SK-N-SH (cell line): ENCODE data around the gene STUB1. TPM values are rescaled to one million over a fixed set of nuclear protein-coding genes. Genes with fewer than 3 reads are reported as not detected.

Source experiments
- CTCF ChIA-PET: fragments of 300-600, 350-600 bp; formaldehyde crosslinking; extraction: SDS; loops from one replicate; lab custom pipeline; 2021; lab: Yijun Ruan, JAX
- POLR2A ChIA-PET: fragments of 350-600 bp; sonication (Branson Sonifier 250); formaldehyde crosslinking; extraction: SDS; loops from one replicate; lab custom pipeline; 2020; ENCODE audit warnings: antibody characterized with exemption, inconsistent platforms; lab: Yijun Ruan, JAX
- DNase-seq: peaks from one replicate; pipeline ENCODE4 v3.0.0; 2012
- H2AFZ ChIP-seq: fragments of 200-600 bp; sonication (generic); 2 replicates; pipeline ENCODE4 v1.8.1; 2016; ENCODE audit warnings: antibody characterized with exemption, mild to moderate bottlenecking, low read depth
- H3F3A ChIP-seq: fragments of 200-600 bp; sonication (generic); replicated peaks from 2 replicates; pipeline ENCODE3; 2016; ENCODE audit warnings: antibody characterized with exemption, mild to moderate bottlenecking; ENCODE audit not compliant: insufficient read depth
- H3K27ac ChIP-seq, 2 experiments: fragments of 200-500 bp in 1 of 2; fragments of 200-600 bp in 1 of 2; sonication (Bioruptor generic) in 1 of 2; sonication (generic), shearing (Covaris generic) in 1 of 2; 2 replicates each; pipeline versions ENCODE4 v1.5.1 to v1.6.1; 2014 to 2016; ENCODE audit warnings: low read depth in 2 of 2, inconsistent platforms in 1 of 2, low read length in 1 of 2, mild to moderate bottlenecking in 1 of 2, mixed read lengths in 1 of 2
- H3K27me3 ChIP-seq: fragments of 200-600 bp; sonication (generic), shearing (Covaris generic); 2 replicates; pipeline ENCODE4 v1.6.1; 2016; ENCODE audit warnings: mixed run types; ENCODE audit not compliant: insufficient read depth
- H3K36me3 ChIP-seq, 2 experiments: fragments of 200-500 bp in 1 of 2; fragments of 200-600 bp in 1 of 2; sonication (Bioruptor generic) in 1 of 2; sonication (generic) in 1 of 2; replicated peaks in 1 of 2; 2 replicates each; pipeline versions ENCODE3 to v1.5.1; 2014 to 2016; ENCODE audit warnings: low read length in 1 of 2, mild to moderate bottlenecking in 1 of 2; ENCODE audit not compliant: insufficient read depth in 2 of 2, control insufficient read depth in 1 of 2
- H3K4me1 ChIP-seq, 2 experiments: fragments of 200-500 bp in 1 of 2; fragments of 200-600 bp in 1 of 2; sonication (Bioruptor generic) in 1 of 2; sonication (generic), shearing (Covaris generic) in 1 of 2; 2 replicates each; pipeline versions ENCODE4 v1.5.1 to v1.6.1; 2014 to 2016; ENCODE audit warnings: low read depth in 1 of 2, low read length in 1 of 2, mixed run types in 1 of 2; ENCODE audit not compliant: insufficient read depth in 2 of 2, control insufficient read depth in 1 of 2
- H3K4me2 ChIP-seq: fragments of 200-600 bp; sonication (generic), shearing (Covaris generic); 2 replicates; pipeline ENCODE4 v1.6.1; 2017; ENCODE audit warnings: mixed run types
- H3K4me3 ChIP-seq, 2 experiments: fragments of 200-500 bp in 1 of 2; fragments of 200-600 bp in 1 of 2; sonication (Bioruptor generic) in 1 of 2; sonication (generic), shearing (Covaris generic) in 1 of 2; 2 replicates each; pipeline versions ENCODE4 v1.5.1 to v1.8.1; 2014 to 2016; ENCODE audit warnings: low read depth in 2 of 2, inconsistent platforms in 1 of 2, low read length in 1 of 2, mild to moderate bottlenecking in 1 of 2, mixed read lengths in 1 of 2, moderate library complexity in 1 of 2
- H3K79me2 ChIP-seq: fragments of 200-600 bp; sonication (generic); 2 replicates; pipeline ENCODE4 v1.8.1; 2017; ENCODE audit warnings: mild to moderate bottlenecking; ENCODE audit not compliant: insufficient read depth
- H3K9ac ChIP-seq: fragments of 200-600 bp; sonication (generic); 2 replicates; pipeline ENCODE4 v1.6.1; 2017; ENCODE audit warnings: mixed run types
- H3K9me2 ChIP-seq: fragments of 200-600 bp; sonication (generic); 2 replicates; pipeline ENCODE4 v1.6.1; 2017; ENCODE audit warnings: mixed run types
- H3K9me3 ChIP-seq: fragments of 200-600 bp; sonication (generic); 2 replicates; pipeline ENCODE4 v1.6.1; 2017; ENCODE audit warnings: mixed run types, mild to moderate bottlenecking, moderate library complexity
- H4K20me1 ChIP-seq: fragments of 200-600 bp; sonication (generic); 2 replicates; pipeline ENCODE4 v1.6.1; 2017; ENCODE audit warnings: mild to moderate bottlenecking, mixed run types; ENCODE audit not compliant: insufficient read depth
- CHD2 ChIP-seq: fragments of 150-350 bp; IDR thresholded peaks from 2 replicates; pipeline ENCODE4 v1.6.1; 2018; ENCODE audit warnings: low read length; ENCODE audit not compliant: partially characterized antibody
- ELF1 ChIP-seq: IDR thresholded peaks from 2 replicates; pipeline ENCODE4 v1.4.0; 2012
- EP300 ChIP-seq, 2 experiments: IDR thresholded peaks; 2 replicates each; pipeline versions ENCODE4 v1.4.0 to v1.6.1; 2012; ENCODE audit warnings: borderline replicate concordance in 1 of 2, low read depth in 1 of 2, low read length in 1 of 2
- EZH2phosphoT487 ChIP-seq: fragments of 200-600 bp; sonication (generic); IDR thresholded peaks from 2 replicates; pipeline ENCODE4 v1.6.1; 2017; ENCODE audit warnings: low read depth, mixed run types, mild to moderate bottlenecking, antibody characterized with exemption, moderate library complexity, borderline replicate concordance
- FOXM1 ChIP-seq: IDR thresholded peaks from 2 replicates; pipeline ENCODE4 v1.4.0; 2012; ENCODE audit warnings: low read depth, mild to moderate bottlenecking
- GABPA ChIP-seq: IDR thresholded peaks from 2 replicates; pipeline ENCODE4 v1.4.0; 2012; ENCODE audit warnings: low read depth, mild to moderate bottlenecking
- GATA2 ChIP-seq: sonication (generic); formaldehyde crosslinking; IDR thresholded peaks from 2 replicates; pipeline ENCODE4 v1.5.0; 2020; ENCODE audit warnings: mild to moderate bottlenecking, missing genetic modification reagents
- JUND ChIP-seq: IDR thresholded peaks from 2 replicates; pipeline ENCODE4 v1.4.0; 2012
- MEF2A ChIP-seq: IDR thresholded peaks from 2 replicates; pipeline ENCODE4 v1.4.0; 2012; ENCODE audit warnings: low read depth, borderline replicate concordance
- MXI1 ChIP-seq: IDR thresholded peaks from 2 replicates; pipeline ENCODE4 v1.6.1; 2012; ENCODE audit warnings: mild to moderate bottlenecking, low read depth, low read length, improper control_type of control experiment
- NRF1 ChIP-seq: IDR thresholded peaks from 2 replicates; pipeline ENCODE4 v1.6.1; 2012; ENCODE audit warnings: low read depth, mild to moderate bottlenecking, low read length
- PBX3 ChIP-seq: IDR thresholded peaks from 2 replicates; pipeline ENCODE4; 2012
- POLR2AphosphoS5 ChIP-seq: IDR thresholded peaks from 2 replicates; pipeline ENCODE4 v1.6.1; 2012; ENCODE audit warnings: low read depth, low read length
- RAD21 ChIP-seq: IDR thresholded peaks from 2 replicates; pipeline ENCODE4 v1.6.1; 2012; ENCODE audit warnings: mild to moderate bottlenecking, low read length
- RCOR1 ChIP-seq: fragments of 150-350 bp; IDR thresholded peaks from 2 replicates; pipeline ENCODE4 v1.6.1; 2017; ENCODE audit warnings: antibody characterized with exemption, low read length
- RFX5 ChIP-seq: IDR thresholded peaks from 2 replicates; pipeline ENCODE4 v1.6.1; 2012; ENCODE audit warnings: mild to moderate bottlenecking, improper control_type of control experiment, low read length
- RXRA ChIP-seq: IDR thresholded peaks from 2 replicates; pipeline ENCODE4 v1.4.0; 2012; ENCODE audit warnings: low read depth, mild to moderate bottlenecking, borderline replicate concordance
- SIN3A ChIP-seq: IDR thresholded peaks from 2 replicates; pipeline ENCODE4 v1.6.1; 2012; ENCODE audit warnings: low read depth, mild to moderate bottlenecking, low read length, moderate library complexity, borderline replicate concordance
- TAF1 ChIP-seq: IDR thresholded peaks from 2 replicates; pipeline ENCODE4 v1.6.1; 2012; ENCODE audit warnings: low read depth, mild to moderate bottlenecking, low read length, moderate library complexity, borderline replicate concordance
- TCF12 ChIP-seq: IDR thresholded peaks from 2 replicates; pipeline ENCODE4 v1.4.0; 2012
- TEAD4 ChIP-seq: IDR thresholded peaks from 2 replicates; pipeline ENCODE4 v1.4.0; 2012; ENCODE audit warnings: mild to moderate bottlenecking, borderline replicate concordance; ENCODE audit not compliant: insufficient read depth
- YY1 ChIP-seq: IDR thresholded peaks from 2 replicates; pipeline ENCODE4 v1.4.0; 2012; ENCODE audit warnings: low read depth, mild to moderate bottlenecking
- WGBS: methylation state at CpG from one replicate; pipeline ENCODE4 v1.1.6; 2017; ENCODE audit warnings: low lambda C conversion rate; 5-methylcytosine and 5-hydroxymethylcytosine counted together
- polyA plus RNA-seq, 3 experiments: library from polyadenylated mRNA; depleted of rRNA; stranded (reverse); fragments of >200 nt; gene quantifications; 2 replicates each; pipeline ENCODE4 v1.2.3, GENCODE V29; 2012
- TF ChIP-seq, protein P1 (sequence below): IDR thresholded peaks from 2 replicates; pipeline ENCODE4 v1.6.1; 2012; ENCODE audit warnings: mild to moderate bottlenecking, low read depth, low read length, moderate library complexity
- TF ChIP-seq, protein P2 (sequence below): fragments of 150-350 bp; IDR thresholded peaks from 2 replicates; pipeline ENCODE4 v1.6.1; 2017; ENCODE audit warnings: antibody characterized with exemption, low read length, low read depth, borderline replicate concordance
- TF ChIP-seq, protein P3 (sequence below): fragments of 150-350 bp; IDR thresholded peaks from 2 replicates; pipeline ENCODE4 v1.6.1; 2016; ENCODE audit warnings: mild to moderate bottlenecking, low read depth, low read length
- TF ChIP-seq, protein P4 (sequence below): IDR thresholded peaks from 2 replicates; pipeline ENCODE4 v1.4.0; 2012; ENCODE audit warnings: low read depth

The STUB1 gene
- polyA plus RNA-seq, 1 of the 3 experiments (the other 2 are of a cell fraction) = 323 TPM

DNA sequence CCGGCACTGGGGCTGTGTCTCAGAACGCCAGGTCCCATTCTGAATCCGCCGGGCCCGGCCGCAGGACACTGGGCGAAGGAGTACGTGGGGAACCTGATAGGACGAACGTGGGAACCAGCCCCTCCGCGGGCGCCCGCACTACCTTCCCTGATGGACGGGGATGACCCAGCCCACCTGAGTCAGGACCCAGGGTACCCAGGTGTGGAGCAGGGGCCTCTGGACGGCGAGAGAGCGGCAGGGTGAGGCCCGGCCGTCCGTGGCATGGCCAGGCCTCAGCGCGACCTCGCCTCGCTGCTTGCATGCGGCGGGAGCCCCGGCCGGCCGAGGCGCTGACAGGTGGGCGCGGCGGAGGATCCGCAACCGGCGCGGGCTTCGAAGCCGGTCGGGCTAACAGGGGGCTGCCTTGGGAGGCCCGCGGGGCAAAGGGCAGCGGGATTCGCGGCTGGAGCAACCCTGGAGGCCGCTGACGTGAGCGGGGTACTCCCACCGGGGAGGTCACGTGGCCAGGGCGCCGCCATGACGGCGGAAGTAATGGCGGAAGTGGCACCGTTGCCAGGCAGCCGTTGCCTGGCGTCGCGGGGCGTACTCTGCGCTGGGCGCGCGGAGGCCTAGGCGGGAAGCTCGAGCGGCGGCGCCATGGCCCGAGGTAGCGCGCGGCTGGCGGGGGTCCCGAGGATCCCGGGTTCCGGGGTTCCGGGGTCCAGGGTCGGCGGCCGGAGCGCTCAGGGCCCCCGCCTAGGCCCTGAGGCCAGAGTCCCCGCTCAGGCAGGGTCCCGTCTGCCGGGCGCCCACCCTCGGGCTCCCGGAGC lies 31.2 kb upstream of the STUB1 start, which contains the start of gene WDR90:
Gene WDR90 (plus strand): TSS at position 585 of the 809 bp plus-strand sequence. CDS start 52 bp downstream, at position 637.
- CTCF ChIA-PET = interaction anchor here (0.7 to 7.8 kb wide), 22 partner anchors 10 to 257 kb away, joined by 3 to 92 read pairs (median 5); partner anchors contain the start of genes METTL26, RHBDL1, RHOT2 and STUB1
- TF ChIP-seq TEAD4 (no peak), MEF2A (no peak), MXI1 (peak; percentile 99), NRF1 (no peak), ELF1 (peak; percentile 72), GATA2 (CRISPR knock-in tag) (no peak), RCOR1 (no peak), TCF12 (no peak), POLR2AphosphoS5 (0 out of 2 replicates have a peak, but pooled peaks have one; percentile 49), CHD2 (peak; percentile 67), EP300 (IDR thresholded peaks at IDR 0.05; ENCODE audit: borderline replicate concordance in 1 of 2, low read depth in 1 of 2, low read length in 1 of 2) (no peak), JUND (no peak), GABPA (peak; percentile 85), TAF1 (peak; percentile 73; the same call in 1 of the 2 replicates), SIN3A (peak; percentile 97), FOXM1 (no peak), EZH2phosphoT487 (no peak), RXRA (no peak), RAD21 (no peak), YY1 (peak; percentile 93), PBX3 (no peak), RFX5 (no peak)
- TF ChIP-seq, protein P1, sequence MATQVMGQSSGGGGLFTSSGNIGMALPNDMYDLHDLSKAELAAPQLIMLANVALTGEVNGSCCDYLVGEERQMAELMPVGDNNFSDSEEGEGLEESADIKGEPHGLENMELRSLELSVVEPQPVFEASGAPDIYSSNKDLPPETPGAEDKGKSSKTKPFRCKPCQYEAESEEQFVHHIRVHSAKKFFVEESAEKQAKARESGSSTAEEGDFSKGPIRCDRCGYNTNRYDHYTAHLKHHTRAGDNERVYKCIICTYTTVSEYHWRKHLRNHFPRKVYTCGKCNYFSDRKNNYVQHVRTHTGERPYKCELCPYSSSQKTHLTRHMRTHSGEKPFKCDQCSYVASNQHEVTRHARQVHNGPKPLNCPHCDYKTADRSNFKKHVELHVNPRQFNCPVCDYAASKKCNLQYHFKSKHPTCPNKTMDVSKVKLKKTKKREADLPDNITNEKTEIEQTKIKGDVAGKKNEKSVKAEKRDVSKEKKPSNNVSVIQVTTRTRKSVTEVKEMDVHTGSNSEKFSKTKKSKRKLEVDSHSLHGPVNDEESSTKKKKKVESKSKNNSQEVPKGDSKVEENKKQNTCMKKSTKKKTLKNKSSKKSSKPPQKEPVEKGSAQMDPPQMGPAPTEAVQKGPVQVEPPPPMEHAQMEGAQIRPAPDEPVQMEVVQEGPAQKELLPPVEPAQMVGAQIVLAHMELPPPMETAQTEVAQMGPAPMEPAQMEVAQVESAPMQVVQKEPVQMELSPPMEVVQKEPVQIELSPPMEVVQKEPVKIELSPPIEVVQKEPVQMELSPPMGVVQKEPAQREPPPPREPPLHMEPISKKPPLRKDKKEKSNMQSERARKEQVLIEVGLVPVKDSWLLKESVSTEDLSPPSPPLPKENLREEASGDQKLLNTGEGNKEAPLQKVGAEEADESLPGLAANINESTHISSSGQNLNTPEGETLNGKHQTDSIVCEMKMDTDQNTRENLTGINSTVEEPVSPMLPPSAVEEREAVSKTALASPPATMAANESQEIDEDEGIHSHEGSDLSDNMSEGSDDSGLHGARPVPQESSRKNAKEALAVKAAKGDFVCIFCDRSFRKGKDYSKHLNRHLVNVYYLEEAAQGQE = no peak
- TF ChIP-seq, protein P2, sequence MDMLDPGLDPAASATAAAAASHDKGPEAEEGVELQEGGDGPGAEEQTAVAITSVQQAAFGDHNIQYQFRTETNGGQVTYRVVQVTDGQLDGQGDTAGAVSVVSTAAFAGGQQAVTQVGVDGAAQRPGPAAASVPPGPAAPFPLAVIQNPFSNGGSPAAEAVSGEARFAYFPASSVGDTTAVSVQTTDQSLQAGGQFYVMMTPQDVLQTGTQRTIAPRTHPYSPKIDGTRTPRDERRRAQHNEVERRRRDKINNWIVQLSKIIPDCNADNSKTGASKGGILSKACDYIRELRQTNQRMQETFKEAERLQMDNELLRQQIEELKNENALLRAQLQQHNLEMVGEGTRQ = peak; percentile 78
- TF ChIP-seq, protein P3, sequence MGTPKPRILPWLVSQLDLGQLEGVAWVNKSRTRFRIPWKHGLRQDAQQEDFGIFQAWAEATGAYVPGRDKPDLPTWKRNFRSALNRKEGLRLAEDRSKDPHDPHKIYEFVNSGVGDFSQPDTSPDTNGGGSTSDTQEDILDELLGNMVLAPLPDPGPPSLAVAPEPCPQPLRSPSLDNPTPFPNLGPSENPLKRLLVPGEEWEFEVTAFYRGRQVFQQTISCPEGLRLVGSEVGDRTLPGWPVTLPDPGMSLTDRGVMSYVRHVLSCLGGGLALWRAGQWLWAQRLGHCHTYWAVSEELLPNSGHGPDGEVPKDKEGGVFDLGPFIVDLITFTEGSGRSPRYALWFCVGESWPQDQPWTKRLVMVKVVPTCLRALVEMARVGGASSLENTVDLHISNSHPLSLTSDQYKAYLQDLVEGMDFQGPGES = no peak
- TF ChIP-seq, protein P4, sequence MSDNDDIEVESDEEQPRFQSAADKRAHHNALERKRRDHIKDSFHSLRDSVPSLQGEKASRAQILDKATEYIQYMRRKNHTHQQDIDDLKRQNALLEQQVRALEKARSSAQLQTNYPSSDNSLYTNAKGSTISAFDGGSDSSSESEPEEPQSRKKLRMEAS = peak; percentile 95

More for the DNA sequence above, 31.2 kb upstream of the STUB1 start, which contains the start of gene WDR90:
- DNase-seq = peak; percentile 99
- Histone ChIP-seq H3K9me3 (no peaks in the 10 kb centered on the region), H3K36me3 (peaks cover 0 to 11% of the 10 kb centered on the region in 2 experiments), H3F3A (peaks cover 5% of the 10 kb centered on the region), H3K4me2 (peak within 1 kb of the TSS; percentile 91), H3K27me3 (no peaks in the 10 kb centered on the region), H2AFZ (peak within 1 kb of the TSS; percentile 65; the same call in 1 of the 2 replicates), H4K20me1 (no peaks in the 10 kb centered on the region), H3K9ac (peak within 1 kb of the TSS; percentile 85), H3K4me1 (peaks cover 4 to 29% of the 10 kb centered on the region in 2 experiments; a peak in 2 of 4 replicates), H3K79me2 (peaks cover 19% of the 10 kb centered on the region; the same call in 1 of the 2 replicates), H3K27ac (peak within 1 kb of the TSS; percentile 77 to 80), H3K4me3 (peak within 1 kb of the TSS; percentile 70 to 76), H3K9me2 (no peaks in the 10 kb centered on the region)
- POLR2A ChIA-PET = interaction anchor here (0.7 to 1.6 kb wide), 8 partner anchors 10 to 79 kb away, joined by 3 to 5 read pairs (median 3); partner anchors contain the start of genes METTL26 and STUB1
- 24% methylated on average over 8 of the region's 91 CpGs for WGBS
